ENCODE data around the gene CGGBP1. TPM values are rescaled to one million over a fixed set of nuclear protein-coding genes. Genes with fewer than 3 reads are reported as not detected.

CGGBP1 gene
- total RNA-seq, 1 experiment from 2014 or later, result 48.6 TPM

Other genes with a start within 250 kb of the CGGBP1 start
- 6.2 and 8.3 TPM in 2 replicates for gene ZNF654, start 250 bp upstream of the CGGBP1 start, total RNA-seq (2014; rRNA removed; shearing (Covaris generic))
- gene C3orf38, start 91.0 kb upstream of the CGGBP1 start, total RNA-seq (2014; rRNA removed; shearing (Covaris generic)), result 19.0 and 21.0 TPM in 2 replicates